CD4-positive, alpha-beta T cell (primary cell): Measurements from ENCODE around the gene FMO4. TPM values are rescaled to one million over a fixed set of nuclear protein-coding genes. Genes with fewer than 3 reads are reported as not detected.

Source experiments
- ATAC-seq: fragments of 200-7000 bp; cut with Tn5 transposase; one replicate; pipeline ENCODE4 v1.10.0; 2022; ENCODE audit warnings: mild to moderate bottlenecking; ENCODE audit not compliant: poor library complexity
- CTCF ChIA-PET: fragments of 350-600 bp; sonication (Branson Sonifier 250); formaldehyde crosslinking; loops from one replicate; lab custom pipeline; 2021; ENCODE audit warnings: antibody characterized with exemption, inconsistent platforms; lab: Charles Lee
- POLR2A ChIA-PET: fragments of 350-600 bp; sonication (Branson Sonifier 250); formaldehyde crosslinking; loops from one replicate; lab custom pipeline; 2021; ENCODE audit warnings: antibody characterized with exemption, inconsistent platforms; lab: Charles Lee
- DNase-seq, 14 experiments: peaks; one replicate each; pipeline ENCODE4 v3.0.0-alpha.2; 2013 to 2020; ENCODE audit warnings: mixed read lengths in 2 of 14
- H3K27ac ChIP-seq, 2 donors: one replicate each; pipeline versions ENCODE4 v1.5.1 to v1.7.0; 2013; ENCODE audit warnings: low read length in 2 of 2, low read depth in 1 of 2, mild to moderate bottlenecking in 1 of 2
- H3K27me3 ChIP-seq, 2 experiments: 1 replicate in 1 of 2; 2 replicates in 1 of 2; pipeline versions ENCODE4 v1.6.1 to v1.7.0; 2013; ENCODE audit warnings: low read length in 2 of 2, control low read depth in 1 of 2, mild to moderate bottlenecking in 1 of 2, moderate library complexity in 1 of 2; ENCODE audit not compliant: insufficient read depth in 2 of 2, control insufficient read depth in 1 of 2
- H3K36me3 ChIP-seq: one replicate; pipeline ENCODE4 v1.6.1; 2013; ENCODE audit warnings: low read length, control low read depth; ENCODE audit not compliant: insufficient read depth
- H3K4me1 ChIP-seq: one replicate; pipeline ENCODE4 v1.6.1; 2013; ENCODE audit warnings: low read length, control low read depth; ENCODE audit not compliant: insufficient read depth
- H3K4me3 ChIP-seq: one replicate; pipeline ENCODE4 v1.5.1; 2013; ENCODE audit warnings: mild to moderate bottlenecking, low read length, moderate library complexity
- H3K9me3 ChIP-seq, 2 experiments: 1 replicate in 1 of 2; 2 replicates in 1 of 2; pipeline versions ENCODE4 v1.6.1 to v1.7.0; 2013; ENCODE audit warnings: low read length in 2 of 2, mild to moderate bottlenecking in 2 of 2, control low read depth in 1 of 2, moderate library complexity in 1 of 2; ENCODE audit not compliant: control insufficient read depth in 1 of 2, insufficient read depth in 1 of 2
- H3K27ac Mint-ChIP-seq: one replicate; pipeline ENCODE4 v1.8.0; 2020; ENCODE audit warnings: mixed read lengths
- H3K27me3 Mint-ChIP-seq: one replicate; pipeline ENCODE4 v1.8.0; 2021; ENCODE audit warnings: mixed read lengths
- H3K36me3 Mint-ChIP-seq: one replicate; pipeline ENCODE4 v1.8.0; 2021; ENCODE audit warnings: low read depth, mixed read lengths
- H3K4me1 Mint-ChIP-seq: one replicate; pipeline ENCODE4 v1.8.0; 2021; ENCODE audit warnings: low read depth, mixed read lengths
- H3K4me3 Mint-ChIP-seq: one replicate; pipeline ENCODE4 v1.8.0; 2020; ENCODE audit warnings: mild to moderate bottlenecking, mixed read lengths
- H3K9me3 Mint-ChIP-seq: one replicate; pipeline ENCODE4 v1.8.0; 2020; ENCODE audit warnings: mixed read lengths
- intact Hi-C, 2 experiments: fragments of 100-400 bp; cut with DNase I in 1 of 2; cut with micrococcal nuclease in 1 of 2; formaldehyde crosslinking; loops; one replicate each; pipeline versions ENCODE4 v1.15.1 to v1.9.0; 2023 to 2025; cut with DNase I, micrococcal nuclease
- total RNA-seq, 174 experiments: library from RNA in 2 of 174; stranded (reverse) in 2 of 174; gene quantifications; one replicate each; pipeline ENCODE4 v1.2.3 and lab custom pipeline; 2021 to 2026
- TF ChIP-seq, protein P1 (sequence below): fragments of 200-600 bp; IDR thresholded peaks from one replicate; pipeline ENCODE4 v1.8.0; 2022; ENCODE audit warnings: antibody characterized with exemption, mild to moderate bottlenecking

FMO4 gene
- total RNA-seq, 2 experiments from 2014 or later: 0.70 to 1.1 TPM

- Histone ChIP-seq H3K4me1 (no peaks in the 10 kb centered on the region), H3K27ac (no peak overlapping the region), H3K27me3 (peaks cover 8 to 11% of the 10 kb centered on the region in 2 experiments), H3K36me3 (no peaks in the 10 kb centered on the region), H3K9me3 (peaks cover 0 to 20% of the 10 kb centered on the region in 2 experiments), H3K4me3 (no peak overlapping the region)
- DNase-seq (no peak), ATAC-seq (no peak)
- CTCF ChIA-PET: no interaction called here
- H3K27ac Mint-ChIP-seq: no peak overlapping the region
- no peaks in the 10 kb centered on the region for H3K4me1 Mint-ChIP-seq
- H3K36me3 Mint-ChIP-seq: no peaks in the 10 kb centered on the region
- H3K9me3 Mint-ChIP-seq: peaks cover 11% of the 10 kb centered on the region
- peaks cover 45% of the 10 kb centered on the region for H3K27me3 Mint-ChIP-seq
- intact Hi-C loops: loop anchor here in 1 of 2 experiments (5.0 kb wide), 1 partner anchor 74 kb away; no protein-coding TSS in a partner anchor
- H3K4me3 Mint-ChIP-seq: no peak overlapping the region
- POLR2A ChIA-PET: no interaction called here
- TF ChIP-seq, protein P1, sequence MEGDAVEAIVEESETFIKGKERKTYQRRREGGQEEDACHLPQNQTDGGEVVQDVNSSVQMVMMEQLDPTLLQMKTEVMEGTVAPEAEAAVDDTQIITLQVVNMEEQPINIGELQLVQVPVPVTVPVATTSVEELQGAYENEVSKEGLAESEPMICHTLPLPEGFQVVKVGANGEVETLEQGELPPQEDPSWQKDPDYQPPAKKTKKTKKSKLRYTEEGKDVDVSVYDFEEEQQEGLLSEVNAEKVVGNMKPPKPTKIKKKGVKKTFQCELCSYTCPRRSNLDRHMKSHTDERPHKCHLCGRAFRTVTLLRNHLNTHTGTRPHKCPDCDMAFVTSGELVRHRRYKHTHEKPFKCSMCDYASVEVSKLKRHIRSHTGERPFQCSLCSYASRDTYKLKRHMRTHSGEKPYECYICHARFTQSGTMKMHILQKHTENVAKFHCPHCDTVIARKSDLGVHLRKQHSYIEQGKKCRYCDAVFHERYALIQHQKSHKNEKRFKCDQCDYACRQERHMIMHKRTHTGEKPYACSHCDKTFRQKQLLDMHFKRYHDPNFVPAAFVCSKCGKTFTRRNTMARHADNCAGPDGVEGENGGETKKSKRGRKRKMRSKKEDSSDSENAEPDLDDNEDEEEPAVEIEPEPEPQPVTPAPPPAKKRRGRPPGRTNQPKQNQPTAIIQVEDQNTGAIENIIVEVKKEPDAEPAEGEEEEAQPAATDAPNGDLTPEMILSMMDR: no peak
Observed at GRCh38 chr1:171295821-171296220, 18.2 kb upstream of the FMO4 start.

GRCh38 chr1:171296897-171297296 is 17.1 kb upstream of the FMO4 start:
- Histone ChIP-seq H3K36me3 (no peaks in the 10 kb centered on the region), H3K9me3 (peaks cover 0 to 20% of the 10 kb centered on the region in 2 experiments), H3K4me1 (no peaks in the 10 kb centered on the region), H3K27me3 (peaks cover 8 to 11% of the 10 kb centered on the region in 2 experiments), H3K27ac (no peak overlapping the region), H3K4me3 (no peak overlapping the region)
- Mint-ChIP-seq H3K4me1 (no peaks in the 10 kb centered on the region), H3K27me3 (peaks cover 56% of the 10 kb centered on the region), H3K27ac (no peak overlapping the region), H3K4me3 (no peak overlapping the region), H3K36me3 (no peaks in the 10 kb centered on the region), H3K9me3 (peaks cover 19% of the 10 kb centered on the region)
- intact Hi-C loops: loop anchor here in 1 of 2 experiments (5.0 kb wide), 1 partner anchor 75 kb away; no protein-coding TSS in a partner anchor
- TF ChIP-seq, protein P1: no peak
- ATAC-seq (no peak), DNase-seq (no peak)
- ChIA-PET CTCF (no interaction called here), POLR2A (no interaction called here)

DNA sequence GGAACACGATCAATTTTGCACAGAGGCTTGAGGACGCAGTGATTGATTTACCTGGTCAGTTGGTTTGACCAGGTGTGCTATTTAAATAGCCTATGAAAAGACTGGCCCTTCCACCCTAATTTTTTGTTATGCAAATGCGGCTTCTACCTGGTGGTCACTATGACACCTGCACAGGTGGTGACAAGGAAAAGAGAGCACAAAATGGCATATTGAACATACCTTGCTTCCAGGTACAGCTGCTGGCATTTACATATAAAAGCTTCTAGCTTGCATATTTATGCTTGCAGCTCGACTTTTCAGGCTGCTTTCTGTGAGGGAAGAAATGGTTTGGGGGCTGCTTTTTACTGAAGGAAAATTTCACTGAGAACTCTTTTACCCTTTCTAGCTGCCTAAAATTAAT is 15.3 kb upstream of the FMO4 start:
- intact Hi-C loops: loop anchor here in 1 of 2 experiments (5.0 kb wide), 1 partner anchor 76 kb away; no protein-coding TSS in a partner anchor
- peaks cover 0 to 20% of the 10 kb centered on the region in 2 experiments for H3K9me3 ChIP-seq
- H3K27me3 ChIP-seq: peaks cover 4 to 11% of the 10 kb centered on the region in 2 experiments
- no peaks in the 10 kb centered on the region for H3K4me1 ChIP-seq
- peaks cover 19% of the 10 kb centered on the region for H3K9me3 Mint-ChIP-seq
- no peak overlapping the region for H3K27ac ChIP-seq
- H3K36me3 ChIP-seq: no peaks in the 10 kb centered on the region
- H3K4me1 Mint-ChIP-seq: no peaks in the 10 kb centered on the region
- CTCF ChIA-PET: no interaction called here
- no peak for ATAC-seq
- POLR2A ChIA-PET: no interaction called here
- DNase-seq: no peak
- H3K4me3 ChIP-seq: no peak overlapping the region
- TF ChIP-seq, protein P1: no peak
- H3K4me3 Mint-ChIP-seq: no peak overlapping the region
- H3K27me3 Mint-ChIP-seq: peaks cover 54% of the 10 kb centered on the region
- no peak overlapping the region for H3K27ac Mint-ChIP-seq
- H3K36me3 Mint-ChIP-seq: no peaks in the 10 kb centered on the region
